Measurements from ENCODE around the gene GRB7.

DNA sequence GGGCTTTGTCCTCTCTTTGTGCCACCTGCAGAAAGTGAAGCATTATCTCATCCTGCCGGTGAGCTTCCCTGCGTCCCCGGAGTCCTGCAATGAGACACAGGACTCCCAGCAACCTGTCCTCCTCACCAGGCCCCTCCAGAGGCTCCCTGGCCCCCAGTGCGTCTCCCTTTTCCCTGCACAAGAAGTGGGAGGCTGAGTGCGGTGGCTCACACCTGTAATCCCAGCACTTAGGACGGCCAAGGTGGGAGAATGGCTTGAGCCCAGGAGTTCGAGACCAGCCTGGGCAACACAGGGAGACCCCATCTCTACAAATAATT is 8.4 kb downstream of the GRB7 start:
- TF ChIP-seq, protein P1, sequence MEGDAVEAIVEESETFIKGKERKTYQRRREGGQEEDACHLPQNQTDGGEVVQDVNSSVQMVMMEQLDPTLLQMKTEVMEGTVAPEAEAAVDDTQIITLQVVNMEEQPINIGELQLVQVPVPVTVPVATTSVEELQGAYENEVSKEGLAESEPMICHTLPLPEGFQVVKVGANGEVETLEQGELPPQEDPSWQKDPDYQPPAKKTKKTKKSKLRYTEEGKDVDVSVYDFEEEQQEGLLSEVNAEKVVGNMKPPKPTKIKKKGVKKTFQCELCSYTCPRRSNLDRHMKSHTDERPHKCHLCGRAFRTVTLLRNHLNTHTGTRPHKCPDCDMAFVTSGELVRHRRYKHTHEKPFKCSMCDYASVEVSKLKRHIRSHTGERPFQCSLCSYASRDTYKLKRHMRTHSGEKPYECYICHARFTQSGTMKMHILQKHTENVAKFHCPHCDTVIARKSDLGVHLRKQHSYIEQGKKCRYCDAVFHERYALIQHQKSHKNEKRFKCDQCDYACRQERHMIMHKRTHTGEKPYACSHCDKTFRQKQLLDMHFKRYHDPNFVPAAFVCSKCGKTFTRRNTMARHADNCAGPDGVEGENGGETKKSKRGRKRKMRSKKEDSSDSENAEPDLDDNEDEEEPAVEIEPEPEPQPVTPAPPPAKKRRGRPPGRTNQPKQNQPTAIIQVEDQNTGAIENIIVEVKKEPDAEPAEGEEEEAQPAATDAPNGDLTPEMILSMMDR (IDR thresholded peaks at IDR 0.05; ENCODE audit: low read depth, low read length), result no peak
- TF ChIP-seq POLR2A (IDR thresholded peaks at IDR 0.05; ENCODE audit: extremely low read depth, insufficient read length), result no peak
- TF ChIP-seq, protein P2, sequence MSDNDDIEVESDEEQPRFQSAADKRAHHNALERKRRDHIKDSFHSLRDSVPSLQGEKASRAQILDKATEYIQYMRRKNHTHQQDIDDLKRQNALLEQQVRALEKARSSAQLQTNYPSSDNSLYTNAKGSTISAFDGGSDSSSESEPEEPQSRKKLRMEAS (IDR thresholded peaks at IDR 0.05; ENCODE audit: low read depth, low read length), result no peak
- TF ChIP-seq MYC (IDR thresholded peaks at IDR 0.05; ENCODE audit: low read depth, low read length), result no peak
